ENCODE results near the gene GNAT1.

The GNAT1 gene

DNA sequence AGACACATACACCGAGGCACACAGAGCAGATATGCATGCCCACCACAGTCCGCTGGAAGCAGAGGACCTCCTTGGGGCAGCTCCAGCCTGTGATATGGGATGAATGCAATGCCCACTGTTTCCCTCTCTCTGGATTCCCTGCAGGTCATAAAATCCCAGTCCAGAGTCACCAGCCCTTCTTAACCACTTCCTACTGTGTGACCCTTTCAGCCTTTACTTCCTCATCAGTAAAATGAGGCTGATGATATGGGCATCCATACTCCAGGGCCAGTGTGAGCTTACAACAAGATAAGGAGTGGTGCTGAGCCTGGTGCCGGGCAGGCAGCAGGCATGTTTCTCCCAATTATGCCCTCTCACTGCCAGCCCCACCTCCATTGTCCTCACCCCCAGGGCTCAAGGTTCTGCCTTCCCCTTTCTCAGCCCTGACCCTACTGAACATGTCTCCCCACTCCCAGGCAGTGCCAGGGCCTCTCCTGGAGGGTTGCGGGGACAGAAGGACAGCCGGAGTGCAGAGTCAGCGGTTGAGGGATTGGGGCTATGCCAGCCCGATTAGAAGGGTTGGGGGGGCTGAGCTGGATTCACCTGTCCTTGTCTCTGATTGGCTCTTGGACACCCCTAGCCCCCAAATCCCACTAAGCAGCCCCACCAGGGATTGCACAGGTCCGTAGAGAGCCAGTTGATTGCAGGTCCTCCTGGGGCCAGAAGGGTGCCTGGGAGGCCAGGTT lies at the start of gene GNAT1:
TSS of gene GNAT1 (plus strand) at position 675 of the 725 bp plus-strand sequence. CDS start 116 bp downstream, outside the sequence.
- no peak for DNase-seq

DNA sequence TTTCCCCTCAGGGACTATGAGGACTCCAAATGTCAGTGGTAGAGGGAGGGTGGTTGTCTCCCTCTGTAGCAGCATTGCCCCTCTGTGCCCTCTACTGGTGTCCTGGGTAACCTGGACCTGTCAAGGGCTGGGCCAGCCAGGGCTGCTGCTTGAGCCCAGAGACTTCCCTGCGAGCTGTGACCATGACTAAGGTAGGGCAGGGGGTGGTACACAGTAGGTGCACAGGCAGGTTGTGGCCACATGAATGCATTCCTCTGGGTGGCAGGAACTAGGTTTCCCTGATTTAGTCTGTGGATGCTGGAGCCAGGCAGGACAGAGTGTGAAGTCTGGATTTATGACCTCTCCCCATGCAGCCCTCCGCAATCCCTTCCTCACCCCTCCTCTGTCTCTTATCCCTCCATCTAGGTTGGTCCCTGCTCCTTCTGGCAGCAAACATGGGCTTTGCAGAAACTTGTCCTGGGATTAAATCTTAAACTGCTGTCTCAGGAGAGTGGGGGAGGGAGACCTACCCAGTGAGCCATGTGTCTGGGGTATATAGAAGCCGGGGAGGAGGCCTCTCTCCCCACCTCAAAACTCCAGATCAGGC lies 45.0 kb upstream of the GNAT1 start:
- DNase-seq: no peak

DNA sequence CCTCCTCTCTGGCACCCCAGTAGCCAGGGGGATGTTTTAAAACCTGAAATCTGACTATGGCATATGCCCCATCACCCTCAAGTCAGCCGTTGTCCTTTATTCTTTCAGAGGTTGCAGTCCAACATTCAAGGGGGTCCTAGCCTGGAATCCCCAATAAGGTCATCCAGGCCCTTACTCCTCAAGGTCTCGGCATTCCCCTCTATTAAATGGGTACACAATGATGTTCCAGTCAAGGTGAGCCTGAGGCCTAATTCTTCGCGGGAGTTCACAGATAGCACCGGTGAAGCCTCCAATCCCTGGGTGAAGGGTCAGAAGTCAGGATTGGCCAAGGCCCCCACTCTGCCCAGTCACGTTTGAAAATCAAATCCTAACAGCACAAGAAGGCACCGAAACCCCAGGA lies 44.4 kb upstream of the GNAT1 start:
- no peak for DNase-seq

DNA sequence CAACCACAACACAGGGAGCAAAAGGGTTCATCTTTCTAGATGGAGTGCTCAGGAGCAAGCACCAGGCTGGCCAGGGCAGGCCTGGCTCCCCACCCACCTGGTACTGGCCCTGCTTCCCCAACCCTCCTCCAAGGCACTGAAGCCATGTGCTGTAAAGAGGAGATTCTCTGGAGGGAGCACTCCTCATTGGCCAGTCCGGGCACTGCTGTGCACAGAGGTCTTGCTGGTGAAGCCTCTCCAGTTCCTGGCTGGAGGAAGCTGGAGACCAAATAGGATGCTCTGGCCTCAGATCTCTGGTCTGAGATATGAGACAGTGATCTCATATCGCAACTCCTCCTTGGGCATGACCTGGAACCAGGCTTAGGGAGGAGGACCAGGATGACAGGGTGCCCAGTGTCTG lies 44.0 kb upstream of the GNAT1 start:
- DNase-seq: no peak

DNA sequence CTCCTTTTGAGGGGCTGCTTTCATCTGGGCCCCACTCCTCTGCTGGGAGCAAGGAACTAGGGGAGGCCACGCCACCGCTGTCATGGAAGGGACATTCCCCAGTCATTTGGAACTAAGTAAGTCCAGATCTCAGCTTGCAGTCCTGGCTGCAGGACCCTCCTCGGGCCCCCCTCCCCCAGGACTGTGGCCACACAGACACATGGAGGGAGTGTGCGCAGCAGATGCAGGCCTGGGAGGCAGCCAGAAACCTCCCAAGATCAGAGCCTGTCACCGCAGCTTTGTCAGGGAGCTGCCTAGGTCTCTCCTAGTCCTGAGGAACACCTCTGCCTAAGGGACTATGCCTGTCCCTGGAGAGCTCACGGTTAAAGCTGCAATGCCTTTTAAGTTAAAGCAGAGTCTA lies 43.5 kb upstream of the GNAT1 start:
- no peak for DNase-seq

DNA sequence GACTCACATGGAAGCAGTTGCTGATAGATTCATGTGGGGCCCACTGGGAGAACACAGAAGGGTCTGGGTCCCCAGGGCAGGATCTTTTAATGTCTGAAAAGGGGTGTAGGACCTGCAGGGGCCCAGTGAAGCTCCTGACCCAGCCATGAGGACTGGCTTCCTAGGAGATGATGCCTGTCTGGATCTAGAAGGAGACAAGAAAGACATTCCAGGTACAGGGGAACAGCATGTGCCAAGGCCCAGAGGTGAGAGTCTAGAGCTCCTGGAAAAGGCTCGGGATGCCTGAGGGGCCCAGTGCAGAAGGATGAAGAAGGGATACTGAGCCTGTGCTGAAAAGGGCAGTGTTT lies 41.0 kb upstream of the GNAT1 start:
- no peak for DNase-seq

DNA sequence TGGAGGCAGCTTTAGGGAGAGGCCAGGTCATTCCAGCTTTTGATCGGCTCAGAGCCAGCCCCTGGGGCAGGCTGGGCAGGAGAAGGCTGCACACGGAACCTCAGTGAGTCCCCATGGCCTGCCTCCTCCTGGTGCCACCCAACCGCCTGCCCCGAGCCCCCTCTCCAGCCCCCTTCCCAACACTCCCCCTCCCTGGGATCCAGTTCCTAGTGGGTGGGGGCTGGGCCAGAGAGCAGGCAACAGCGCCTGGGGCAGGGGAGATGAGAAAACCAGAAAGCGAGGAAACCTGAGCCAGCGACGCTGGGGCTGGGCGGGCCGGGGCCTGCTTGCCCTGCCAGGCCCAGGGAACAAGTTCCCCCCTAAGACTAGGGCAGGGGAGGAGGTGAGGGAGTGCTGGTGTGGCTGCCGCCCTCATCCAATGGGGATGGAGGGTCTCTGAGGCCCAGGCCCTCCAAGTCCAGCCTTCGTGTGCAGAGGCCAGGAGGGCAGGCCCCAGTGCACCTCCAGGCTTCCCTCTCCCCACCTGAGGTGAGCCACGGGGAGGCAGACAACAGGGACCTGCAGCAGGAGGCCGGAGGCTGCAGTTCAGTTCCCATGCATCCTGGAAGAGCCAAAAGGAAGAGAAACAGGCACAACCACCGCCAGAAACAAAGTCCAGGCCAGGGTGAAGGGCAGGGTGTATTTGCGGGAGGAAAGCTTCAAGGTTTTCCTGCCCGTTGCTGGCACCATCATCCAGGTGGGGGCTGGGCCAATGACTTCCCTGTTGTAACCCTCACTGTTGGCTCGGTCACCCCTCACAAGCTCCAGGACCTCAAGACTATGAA lies 40.3 kb upstream of the GNAT1 start:
- no peak for DNase-seq

DNA sequence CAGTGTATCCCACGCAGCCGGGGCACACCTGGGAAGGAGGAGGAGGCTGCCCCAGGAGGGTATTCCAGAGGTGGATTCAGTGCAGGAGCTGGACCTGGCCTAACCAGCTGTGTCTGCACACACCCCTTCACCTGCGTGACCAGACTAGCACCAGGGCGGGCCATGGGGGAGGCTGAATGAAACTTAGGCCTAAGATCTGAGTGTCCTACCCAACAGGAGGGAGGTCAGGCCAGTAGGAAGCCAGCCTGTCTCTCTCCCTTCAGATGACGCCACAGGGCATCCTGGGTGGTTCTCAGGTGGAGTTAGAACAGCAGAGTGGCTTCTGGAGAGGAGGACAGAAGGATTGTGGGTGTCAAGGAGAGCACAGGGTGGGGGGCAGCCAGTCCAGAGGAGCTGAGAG lies 39.7 kb upstream of the GNAT1 start:
- DNase-seq: no peak

DNA sequence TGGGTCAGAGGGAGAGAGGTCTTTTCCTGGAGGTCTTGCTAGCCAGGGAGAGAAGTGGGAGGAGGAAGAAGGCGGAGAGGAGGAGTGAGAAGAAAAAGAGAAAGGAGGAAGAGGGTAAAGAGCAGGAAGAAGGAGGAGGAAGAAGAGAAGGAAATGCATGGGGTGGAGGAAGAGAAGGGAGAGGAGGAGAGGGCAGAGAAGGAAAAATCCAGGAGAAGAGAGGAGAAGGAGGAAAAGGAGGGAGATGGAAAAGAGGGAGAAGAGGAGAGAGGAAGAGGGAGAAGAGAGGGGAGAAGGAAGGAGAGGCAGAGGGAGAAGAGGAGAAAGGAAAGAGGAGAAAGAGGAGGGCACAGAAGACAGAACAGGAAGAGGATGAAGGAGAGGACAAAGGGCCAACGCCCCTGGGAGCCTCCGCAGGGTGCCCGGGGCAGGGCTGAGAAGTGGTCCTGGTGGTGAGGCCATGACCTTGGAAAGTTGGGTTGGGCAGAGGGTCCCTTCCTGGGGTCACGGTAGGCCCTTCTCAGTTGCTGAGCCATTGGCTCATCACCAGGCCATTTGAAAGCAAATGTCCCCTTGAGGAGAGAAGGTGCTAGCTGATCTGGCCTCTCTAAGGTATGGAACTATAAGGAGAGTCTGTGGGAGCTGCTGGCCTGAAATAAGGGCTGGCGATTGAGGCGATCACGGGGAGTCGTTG lies 37.5 kb upstream of the GNAT1 start:
- no peak for DNase-seq

DNA sequence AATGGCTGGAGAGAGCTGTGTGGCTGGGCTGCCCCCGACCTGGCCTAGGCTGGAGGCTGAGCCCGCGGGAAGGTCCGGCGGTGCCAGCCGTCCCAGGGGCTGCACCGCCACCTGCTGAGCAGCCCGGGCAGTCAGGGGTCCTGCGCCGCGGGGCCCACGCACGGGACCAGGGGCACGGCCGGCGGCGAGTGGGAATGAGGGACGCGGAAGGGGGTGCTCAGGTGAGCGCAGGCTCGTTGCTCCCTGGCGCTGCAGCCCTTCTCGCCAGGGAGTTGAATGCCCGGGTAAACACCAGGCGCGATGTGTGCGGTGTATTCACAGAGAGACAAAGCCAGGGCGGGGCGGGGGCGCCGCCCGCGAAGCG lies 37.0 kb upstream of the GNAT1 start:
- no peak for DNase-seq

DNA sequence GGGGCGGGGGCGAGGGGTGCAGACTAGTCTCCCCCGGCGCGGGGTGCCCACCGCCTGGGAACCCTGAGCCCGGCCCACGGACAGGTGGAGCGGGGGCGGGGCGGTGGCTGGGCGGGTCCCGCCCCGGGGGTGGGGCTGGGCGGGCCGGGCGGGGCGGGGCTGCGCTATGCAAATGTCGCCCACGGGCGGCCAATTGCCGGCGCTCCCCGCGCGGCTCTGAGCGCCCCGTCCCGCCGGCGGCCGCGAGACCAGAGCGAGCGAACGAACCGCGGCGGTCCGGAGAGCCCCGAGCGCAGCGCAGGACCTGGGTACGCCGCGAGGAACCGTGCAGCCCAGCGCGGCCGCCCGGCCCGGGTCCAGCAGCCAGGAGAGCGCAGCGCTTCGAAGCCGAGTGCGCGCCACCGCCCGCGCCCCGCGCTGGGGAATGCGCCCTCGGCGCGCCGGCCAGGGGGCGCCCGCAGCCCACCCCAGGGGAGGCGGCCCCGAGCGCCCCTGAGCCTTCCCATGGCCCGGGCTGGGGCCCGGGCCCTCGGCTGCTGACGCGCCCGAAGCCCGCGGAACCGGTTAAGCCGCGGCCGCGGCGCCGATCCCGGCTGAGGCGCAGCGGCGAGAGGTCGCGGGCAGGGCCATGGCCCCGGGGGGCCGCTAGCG lies 36.4 kb upstream of the GNAT1 start, which contains the start of gene SEMA3F:
TSS of gene SEMA3F (plus strand) at position 485 of the 651 bp plus-strand sequence. CDS start 4,299 bp downstream, outside the sequence.
- peak in 9 of 58 donors; percentile 10 to 44 (median 23) for DNase-seq

DNA sequence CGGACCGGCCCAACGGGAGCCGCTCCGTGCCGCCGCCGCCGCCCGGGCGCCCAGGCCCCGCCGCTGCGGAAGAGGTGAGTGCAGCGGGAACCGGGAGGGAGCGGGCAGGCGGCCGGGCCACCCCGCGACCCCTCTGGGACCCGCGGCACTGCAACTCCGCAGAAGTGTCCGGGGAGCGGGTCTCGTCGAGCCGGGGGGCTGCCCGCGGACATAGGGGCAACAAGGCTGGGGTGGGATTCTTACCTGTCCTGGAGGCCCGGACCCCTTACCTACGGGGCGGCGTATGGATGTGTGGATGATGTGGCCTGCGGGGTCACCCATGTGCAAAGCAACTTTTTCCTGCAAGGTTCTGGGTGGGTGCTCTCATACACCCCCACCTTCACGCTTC lies 35.9 kb upstream of the GNAT1 start:
- no peak for DNase-seq

DNA sequence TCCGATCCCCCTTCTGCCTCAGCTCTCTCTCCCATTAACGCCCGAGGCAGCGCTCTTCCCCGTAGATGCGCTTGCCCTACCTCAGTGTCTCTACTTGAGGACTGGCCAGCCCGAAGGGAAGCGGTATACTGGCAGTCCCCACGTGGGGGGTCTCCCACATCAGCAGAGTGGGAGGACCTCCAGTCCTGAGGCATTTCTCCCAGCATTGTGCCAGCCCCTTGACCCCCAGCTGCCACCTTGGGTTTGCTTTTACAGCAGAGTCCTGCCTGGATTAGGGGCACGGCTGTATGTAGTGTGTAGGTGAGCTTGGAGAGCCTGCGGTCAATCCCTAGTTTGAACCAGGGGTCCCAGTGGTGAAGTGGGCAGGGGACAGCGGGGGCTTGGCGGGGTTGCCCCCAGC lies 35.5 kb upstream of the GNAT1 start:
- no peak for DNase-seq

DNA sequence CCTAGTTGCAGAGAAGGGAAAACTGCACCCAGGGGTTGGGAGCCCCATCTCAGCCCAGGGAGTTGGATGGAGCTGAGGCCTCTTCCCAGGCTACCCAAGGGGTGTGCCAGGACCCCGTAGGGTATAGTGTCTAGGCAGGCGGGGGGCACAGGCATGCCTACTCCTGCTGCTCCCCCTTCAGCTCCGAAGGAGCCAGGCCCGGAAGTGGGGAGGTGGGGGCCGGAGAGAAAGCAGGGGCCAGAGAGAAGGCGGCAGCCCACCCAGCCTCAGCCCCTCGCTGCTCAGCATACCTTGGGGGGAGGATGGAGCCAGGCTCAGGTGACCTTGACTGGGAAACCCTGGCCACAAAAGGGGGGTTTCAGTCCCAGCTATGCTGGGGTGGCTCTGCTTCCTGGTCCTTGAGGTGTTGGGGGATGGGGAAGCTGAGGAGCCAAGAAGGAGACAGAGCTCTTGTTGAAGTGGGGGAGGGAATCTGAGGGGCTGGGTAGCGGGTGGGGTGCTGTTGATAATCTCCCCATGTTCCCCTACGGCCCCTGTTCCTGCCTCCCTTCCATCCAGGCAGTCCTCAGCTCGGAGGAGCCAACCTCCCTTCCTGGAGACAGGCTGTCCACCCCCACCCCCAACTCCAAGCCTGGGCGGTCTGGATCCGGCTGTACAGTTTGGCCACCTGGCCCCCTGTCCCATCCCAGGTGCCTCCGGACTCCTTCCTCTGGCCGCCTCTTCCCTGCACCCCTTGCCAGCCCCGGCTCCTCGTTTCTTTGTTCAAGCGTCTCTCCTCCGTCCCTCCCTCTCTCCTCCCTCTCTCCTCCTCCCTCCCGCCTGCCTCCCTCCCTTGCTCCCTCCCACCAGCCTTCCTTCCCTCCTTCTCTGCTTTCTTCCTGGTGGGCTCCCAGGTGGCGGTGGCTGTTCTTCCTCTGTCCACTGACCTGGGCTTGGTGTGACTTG lies 34.6 kb upstream of the GNAT1 start:
- peak in 1 of 58 donors; percentile 11 for DNase-seq

DNA sequence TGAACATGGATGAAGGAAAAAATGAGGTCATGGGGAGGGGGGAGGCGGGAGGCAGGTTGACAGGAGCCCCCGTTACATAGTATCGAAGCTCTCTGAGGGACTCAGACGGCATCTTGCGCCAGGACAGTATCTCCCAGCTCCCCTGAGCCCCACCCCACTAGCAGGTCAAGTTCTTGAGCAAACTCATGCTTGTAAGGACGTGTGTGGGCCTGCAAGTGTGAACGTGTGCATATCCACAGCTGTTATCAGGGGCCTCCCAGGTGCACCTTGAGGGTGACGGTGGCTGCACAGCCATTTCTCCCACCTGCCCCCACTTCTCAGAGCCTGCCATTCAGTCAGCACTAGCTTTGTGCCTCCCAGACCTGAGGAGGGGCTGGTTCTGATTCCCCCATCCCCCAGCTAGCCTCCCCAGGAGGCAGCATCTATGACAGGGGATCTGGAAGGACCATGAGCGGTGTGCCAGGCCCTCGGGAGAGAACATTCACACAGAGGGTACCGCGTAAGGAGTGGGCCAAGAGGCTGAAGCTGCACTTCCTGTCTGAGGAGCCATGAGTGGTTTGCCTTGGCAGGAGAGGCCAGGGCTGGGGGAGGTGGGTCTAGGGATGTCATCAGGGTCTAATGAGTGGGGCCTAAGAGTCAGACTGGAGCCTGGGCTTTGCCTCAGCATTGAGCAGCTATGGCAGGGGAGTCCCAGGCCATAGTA lies 33.4 kb upstream of the GNAT1 start:
- no peak for DNase-seq

DNA sequence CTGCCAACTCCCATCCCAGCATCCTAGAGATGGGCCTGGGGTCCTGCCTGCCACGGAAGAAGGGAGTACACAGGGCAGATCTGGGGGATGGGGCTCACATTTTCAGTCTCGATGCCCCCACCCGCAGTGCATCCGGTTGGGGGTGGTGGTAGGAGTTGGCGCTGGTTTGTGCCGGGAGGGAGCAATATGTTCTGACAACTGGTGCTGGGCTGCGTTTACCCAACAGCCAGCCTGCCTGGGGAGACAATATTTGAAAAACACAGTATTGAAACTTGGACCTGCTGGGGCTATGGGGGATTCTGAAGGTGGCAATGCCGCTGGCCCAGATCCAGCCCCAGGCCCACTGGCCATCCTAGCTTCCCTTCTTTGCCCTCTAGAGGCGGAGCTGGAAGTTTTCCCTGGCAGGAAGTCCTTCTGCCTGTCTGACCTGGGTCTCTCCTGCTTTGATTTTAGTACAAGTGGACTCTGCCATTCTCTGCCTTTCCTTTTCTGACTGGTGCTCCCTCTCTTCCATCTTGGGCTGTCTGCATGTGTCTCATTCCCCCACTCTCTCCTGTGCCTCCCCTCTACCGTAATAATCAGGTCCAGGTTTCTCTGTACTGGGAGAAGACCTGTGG lies 32.8 kb upstream of the GNAT1 start:
- DNase-seq: no peak

DNA sequence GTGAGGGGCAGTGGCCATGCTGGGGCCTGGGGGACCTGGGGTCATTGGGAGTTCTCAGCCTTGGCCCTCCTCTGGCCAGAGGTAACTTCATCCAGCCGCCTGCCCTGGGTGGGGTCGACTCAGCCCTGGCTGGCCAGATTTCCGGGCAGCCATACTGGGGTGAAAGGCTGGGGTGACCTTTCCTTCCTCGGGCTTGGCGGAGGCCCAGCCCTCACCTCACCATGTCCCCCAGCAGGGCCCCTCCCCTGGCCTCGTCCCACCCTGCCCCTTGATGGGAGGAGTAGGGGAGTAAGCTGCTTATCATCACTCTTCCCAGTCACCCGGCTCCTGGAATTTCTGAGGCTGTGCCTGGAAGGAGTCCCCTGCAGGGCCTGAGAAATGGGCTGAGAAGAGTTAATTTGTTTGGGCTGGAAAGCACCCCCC lies 30.8 kb upstream of the GNAT1 start:
- no peak for DNase-seq

DNA sequence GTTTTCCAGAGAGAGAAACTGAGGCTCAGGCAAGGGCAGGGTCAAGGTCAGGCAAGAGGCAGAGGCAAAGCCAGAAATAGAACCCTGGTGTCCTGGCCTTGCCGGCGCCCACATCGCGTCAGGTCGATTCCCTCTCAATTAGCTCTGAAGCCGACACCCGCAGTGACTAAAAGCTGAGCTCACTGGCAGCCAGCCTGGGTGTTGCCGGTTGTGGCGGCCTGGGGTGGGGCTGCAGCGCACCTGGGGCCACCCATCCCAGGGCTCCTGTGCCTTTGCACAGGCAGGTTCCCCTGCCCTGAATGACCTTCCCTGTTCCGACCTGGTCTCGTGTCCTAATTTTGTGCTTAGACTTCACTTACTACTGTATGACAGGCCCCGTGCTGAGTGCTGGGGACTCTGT lies 30.1 kb upstream of the GNAT1 start:
- no peak for DNase-seq

All from anterior cingulate cortex (tissue), 58 donors.